ENCODE data around the gene DMRT3.

The DMRT3 gene

GRCh38 chr9:966870-967269, 9.6 kb upstream of the DMRT3 start:
- Histone ChIP-seq H3K4me3 (ENCODE audit: low read length) (no peak overlapping the region), H3F3A (ENCODE audit: control insufficient read depth, insufficient read depth) (no peaks in the 10 kb centered on the region), H3K79me2 (ENCODE audit: control insufficient read depth, low read length) (no peaks in the 10 kb centered on the region), H4K20me1 (ENCODE audit: control insufficient read depth, insufficient read depth, low read depth, low read length) (no peaks in the 10 kb centered on the region), H3K9me2 (replicated peaks; ENCODE audit: control insufficient read depth, low read length) (no peaks in the 10 kb centered on the region), H3K36me3 (ENCODE audit: control insufficient read depth, low read length) (no peaks in the 10 kb centered on the region), H3K4me2 (ENCODE audit: low read length) (no peak overlapping the region), H3K27ac (ENCODE audit: low read depth, low read length) (no peak overlapping the region), H3K27me3 (ENCODE audit: control insufficient read depth, low read length) (peaks cover 22% of the 10 kb centered on the region; the same call in 1 of the 2 replicates), H3K4me1 (ENCODE audit: control insufficient read depth, low read length) (peaks cover 7% of the 10 kb centered on the region), H3K9me3 (ENCODE audit: control insufficient read depth, insufficient read depth, low read length) (peaks cover 4% of the 10 kb centered on the region; the same call in 1 of the 2 replicates)
- TF ChIP-seq CTCF (IDR thresholded peaks at IDR 0.05; ENCODE audit: low read depth, low read length, poor library complexity, severe bottlenecking) = no peak
- no peak for TF ChIP-seq EZH2phosphoT487 (IDR thresholded peaks at IDR 0.05; ENCODE audit: borderline replicate concordance, low read length)

- Histone ChIP-seq H3K9me2 (replicated peaks; ENCODE audit: control insufficient read depth, low read length) (no peaks in the 10 kb centered on the region), H4K20me1 (ENCODE audit: control insufficient read depth, insufficient read depth, low read depth, low read length) (no peaks in the 10 kb centered on the region), H3K36me3 (ENCODE audit: control insufficient read depth, low read length) (no peaks in the 10 kb centered on the region), H3F3A (ENCODE audit: control insufficient read depth, insufficient read depth) (no peaks in the 10 kb centered on the region), H3K27ac (ENCODE audit: low read depth, low read length) (no peak overlapping the region), H3K9me3 (ENCODE audit: control insufficient read depth, insufficient read depth, low read length) (peaks cover 4% of the 10 kb centered on the region; the same call in 1 of the 2 replicates), H3K4me3 (ENCODE audit: low read length) (0 out of 2 replicates have a peak overlapping the region, but pooled peaks have one; percentile 9), H3K27me3 (ENCODE audit: control insufficient read depth, low read length) (peaks cover 20% of the 10 kb centered on the region; the same call in 1 of the 2 replicates), H3K79me2 (ENCODE audit: control insufficient read depth, low read length) (no peaks in the 10 kb centered on the region), H3K4me1 (ENCODE audit: control insufficient read depth, low read length) (peaks cover 7% of the 10 kb centered on the region), H3K4me2 (ENCODE audit: low read length) (peak overlapping the region; percentile 35)
- TF ChIP-seq EZH2phosphoT487 (IDR thresholded peaks at IDR 0.05; ENCODE audit: borderline replicate concordance, low read length) (no peak), CTCF (IDR thresholded peaks at IDR 0.05; ENCODE audit: low read depth, low read length, poor library complexity, severe bottlenecking) (no peak)
Observed at GRCh38 chr9:967436-967835, 9.0 kb upstream of the DMRT3 start.

GRCh38 chr9:967903-968641, 8.4 kb upstream of the DMRT3 start:
- H3K9me3 ChIP-seq (ENCODE audit: control insufficient read depth, insufficient read depth, low read length) = peaks cover 4% of the 10 kb centered on the region; the same call in 1 of the 2 replicates
- no peaks in the 10 kb centered on the region for H3K79me2 ChIP-seq (ENCODE audit: control insufficient read depth, low read length)
- no peak overlapping the region for H3K27ac ChIP-seq (ENCODE audit: low read depth, low read length)
- TF ChIP-seq CTCF (IDR thresholded peaks at IDR 0.05; ENCODE audit: low read depth, low read length, poor library complexity, severe bottlenecking) (no peak), EZH2phosphoT487 (IDR thresholded peaks at IDR 0.05; ENCODE audit: borderline replicate concordance, low read length) (no peak)
- no peaks in the 10 kb centered on the region for H3K9me2 ChIP-seq (replicated peaks; ENCODE audit: control insufficient read depth, low read length)
- H3F3A ChIP-seq (ENCODE audit: control insufficient read depth, insufficient read depth) = no peaks in the 10 kb centered on the region
- H3K4me1 ChIP-seq (ENCODE audit: control insufficient read depth, low read length) = peaks cover 7% of the 10 kb centered on the region
- no peaks in the 10 kb centered on the region for H3K36me3 ChIP-seq (ENCODE audit: control insufficient read depth, low read length)
- no peaks in the 10 kb centered on the region for H4K20me1 ChIP-seq (ENCODE audit: control insufficient read depth, insufficient read depth, low read depth, low read length)
- H3K27me3 ChIP-seq (ENCODE audit: control insufficient read depth, low read length) = peaks cover 20% of the 10 kb centered on the region; the same call in 1 of the 2 replicates
- peak overlapping the region; percentile 35 for H3K4me2 ChIP-seq (ENCODE audit: low read length)
- 0 out of 2 replicates have a peak overlapping the region, but pooled peaks have one; percentile 9 for H3K4me3 ChIP-seq (ENCODE audit: low read length)
